SK-N-SH treated with all-trans-retinoic acid at 6 μM for 48 hours (cell line): ENCODE results near the gene SARS1.

ENCODE experiments used
- ARNTL ChIP-seq: fragments of 450-650 bp; formaldehyde crosslinking; IDR thresholded peaks from 2 replicates; pipeline ENCODE4 v1.5.0; 2020; ENCODE audit warnings: low read depth, mild to moderate bottlenecking, moderate library complexity, borderline replicate concordance
- BACH2 ChIP-seq: fragments of 250-450 bp; sonication (Bioruptor Pico); IDR thresholded peaks from 2 replicates; pipeline ENCODE4 v1.9.0; 2021; ENCODE audit warnings: mild to moderate bottlenecking, borderline replicate concordance
- ISL1 ChIP-seq: fragments of 250-450 bp; sonication (Bioruptor Pico); IDR thresholded peaks from 2 replicates; pipeline ENCODE4 v2.1.2; 2022; ENCODE audit warnings: mild to moderate bottlenecking, moderate library complexity
- RARB ChIP-seq: fragments of 250-450 bp; sonication (Bioruptor Pico); IDR thresholded peaks from 2 replicates; pipeline ENCODE4 v1.8.0; 2021; ENCODE audit warnings: mild to moderate bottlenecking, moderate library complexity
- ZFP3 ChIP-seq: fragments of 250-450 bp; sonication (Bioruptor Pico); IDR thresholded peaks from 2 replicates; pipeline ENCODE4 v1.5.0; 2020; ENCODE audit warnings: mild to moderate bottlenecking, moderate library complexity
- ZFP30 ChIP-seq: fragments of 450-650 bp; formaldehyde crosslinking; IDR thresholded peaks from 2 replicates; pipeline ENCODE4 v1.5.0; 2022; ENCODE audit warnings: mild to moderate bottlenecking, moderate library complexity
- ZNF565 ChIP-seq: fragments of 450-650 bp; formaldehyde crosslinking; conservative IDR thresholded peaks from 2 replicates; pipeline ENCODE4 v1.5.0; 2020; ENCODE audit warnings: low read depth, mild to moderate bottlenecking, moderate library complexity
- TF ChIP-seq, protein P1 (sequence below): fragments of 250-450 bp; sonication (Bioruptor Pico); IDR thresholded peaks from 2 replicates; pipeline ENCODE4 v1.5.1; 2020; ENCODE audit warnings: low read depth, mild to moderate bottlenecking, moderate library complexity

DNA sequence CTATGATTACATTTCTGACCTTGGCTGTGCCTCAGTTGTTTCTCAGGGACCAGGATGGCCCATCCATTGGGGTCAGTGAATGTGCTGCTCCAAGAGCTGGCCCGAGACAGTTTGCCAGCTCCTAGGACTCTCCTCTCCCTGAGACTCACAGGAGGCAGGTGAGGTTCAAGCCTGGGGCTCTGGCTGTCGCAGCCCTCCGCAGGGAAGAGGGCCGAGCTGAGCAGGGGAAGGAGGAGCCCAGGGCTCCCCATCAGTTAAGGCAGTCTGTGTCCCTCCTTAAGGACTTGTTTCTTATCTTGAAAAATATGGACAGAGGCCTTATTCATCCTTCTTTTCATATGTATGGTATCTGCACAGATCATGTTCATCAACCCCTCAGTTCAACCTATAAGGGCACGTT lies 26.6 kb upstream of the SARS1 start:
- TF ChIP-seq RARB (CRISPR knock-in tag) (no peak), ARNTL (no peak), ZFP3 (no peak), ZFP30 (CRISPR knock-in tag) (no peak), BACH2 (CRISPR knock-in tag) (no peak), ISL1 (CRISPR knock-in tag) (no peak), ZNF565 (CRISPR knock-in tag) (no peak)
- TF ChIP-seq, protein P1, sequence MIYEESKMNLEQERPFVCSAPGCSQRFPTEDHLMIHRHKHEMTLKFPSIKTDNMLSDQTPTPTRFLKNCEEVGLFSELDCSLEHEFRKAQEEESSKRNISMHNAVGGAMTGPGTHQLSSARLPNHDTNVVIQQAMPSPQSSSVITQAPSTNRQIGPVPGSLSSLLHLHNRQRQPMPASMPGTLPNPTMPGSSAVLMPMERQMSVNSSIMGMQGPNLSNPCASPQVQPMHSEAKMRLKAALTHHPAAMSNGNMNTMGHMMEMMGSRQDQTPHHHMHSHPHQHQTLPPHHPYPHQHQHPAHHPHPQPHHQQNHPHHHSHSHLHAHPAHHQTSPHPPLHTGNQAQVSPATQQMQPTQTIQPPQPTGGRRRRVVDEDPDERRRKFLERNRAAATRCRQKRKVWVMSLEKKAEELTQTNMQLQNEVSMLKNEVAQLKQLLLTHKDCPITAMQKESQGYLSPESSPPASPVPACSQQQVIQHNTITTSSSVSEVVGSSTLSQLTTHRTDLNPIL, result no peak
